Fibroblast of mammary gland (primary cell): ENCODE data around the gene CTTN.

Experiments used
- DNase-seq: peaks from one replicate; pipeline ENCODE4 v3.0.0-alpha.2; 2010; ENCODE audit warnings: low read depth
- H3K4me3 ChIP-seq: 2 replicates; pipeline ENCODE4 v1.5.1; 2011; ENCODE audit warnings: low read depth, mild to moderate bottlenecking, low read length, moderate library complexity; ENCODE audit not compliant: control insufficient read depth
- CTCF ChIP-seq: conservative IDR thresholded peaks from 2 replicates; pipeline ENCODE4 v1.5.1; 2011; ENCODE audit warnings: low read depth, low read length, inconsistent platforms; ENCODE audit not compliant: control insufficient read depth, insufficient read depth

CTTN gene

GRCh38 chr11:70397983-70398833 is at the start of gene CTTN:
CTTN (plus strand) TSS chr11:70398529; CDS start chr11:70407298, 8,769 bp downstream.
- peak within 1 kb of the TSS; percentile 83 for H3K4me3 ChIP-seq
- no peak for TF ChIP-seq CTCF
- DNase-seq = peak; percentile 79

GRCh38 chr11:70348608-70349007 is 49.7 kb upstream of the CTTN start:
- no peak for TF ChIP-seq CTCF
- DNase-seq = no peak
- H3K4me3 ChIP-seq = no peak overlapping the region

- no peak overlapping the region for H3K4me3 ChIP-seq
- DNase-seq = no peak
- TF ChIP-seq CTCF = no peak
These were observed 46.7 kb upstream of the CTTN start for GRCh38 chr11:70351646-70352045.

GRCh38 chr11:70352100-70352499 is 46.2 kb upstream of the CTTN start:
- DNase-seq = no peak
- no peak for TF ChIP-seq CTCF

GRCh38 chr11:70352601-70353000 is 45.7 kb upstream of the CTTN start:
- H3K4me3 ChIP-seq = no peak overlapping the region
- DNase-seq = no peak
- TF ChIP-seq CTCF = no peak

More at GRCh38 chr11:70352100-70352499, 46.2 kb upstream of the CTTN start:
- no peak overlapping the region for H3K4me3 ChIP-seq

- no peak for DNase-seq
- no peak overlapping the region for H3K4me3 ChIP-seq
- no peak for TF ChIP-seq CTCF
These were observed 45.0 kb upstream of the CTTN start for GRCh38 chr11:70353329-70353728.
